Globus pallidus (tissue), 1 donor: ENCODE results near the gene UCK2.

Experiments used
- DNase-seq: peaks from one replicate; pipeline ENCODE4 v3.0.0-alpha.2; 2015; ENCODE audit warnings: low spot score

UCK2 gene

GRCh38 chr1:165941531-165941930, 114.1 kb downstream of the UCK2 start:
- DNase-seq = no peak

- DNase-seq = no peak
These were observed 114.6 kb downstream of the UCK2 start for GRCh38 chr1:165942062-165942461.

DNA sequence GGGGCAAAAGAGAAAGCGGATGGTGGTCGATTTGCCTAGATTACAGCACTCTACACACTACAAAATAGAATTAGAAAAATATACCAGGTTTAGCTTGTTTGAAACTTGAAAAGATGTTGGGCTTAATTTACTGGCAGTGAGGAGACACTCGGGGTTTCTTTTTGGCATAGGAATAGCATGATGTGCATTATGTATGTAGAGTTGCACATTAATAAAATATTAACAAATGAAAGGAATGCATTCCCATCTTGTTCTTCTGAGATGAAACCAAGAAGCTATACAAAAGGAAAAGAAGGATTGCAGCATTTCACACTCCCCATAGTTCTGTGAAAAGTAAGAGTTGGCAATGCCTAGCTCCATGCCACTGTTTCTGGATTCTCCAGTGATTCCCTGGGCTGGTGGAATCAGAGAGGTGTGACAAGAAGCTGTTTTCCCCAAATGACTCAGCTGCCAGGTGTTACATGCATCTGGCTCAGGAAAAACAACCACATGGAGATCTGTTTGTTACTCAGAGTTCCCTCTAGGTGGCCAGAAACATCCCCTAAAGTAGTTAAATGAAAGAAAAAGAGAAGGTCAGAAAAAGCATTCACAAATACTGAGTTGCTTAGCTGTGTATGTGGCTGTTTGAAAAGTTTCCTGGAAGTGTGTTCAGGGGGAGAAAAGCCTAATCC, 115.6 kb downstream of the UCK2 start:
- no peak for DNase-seq

DNA sequence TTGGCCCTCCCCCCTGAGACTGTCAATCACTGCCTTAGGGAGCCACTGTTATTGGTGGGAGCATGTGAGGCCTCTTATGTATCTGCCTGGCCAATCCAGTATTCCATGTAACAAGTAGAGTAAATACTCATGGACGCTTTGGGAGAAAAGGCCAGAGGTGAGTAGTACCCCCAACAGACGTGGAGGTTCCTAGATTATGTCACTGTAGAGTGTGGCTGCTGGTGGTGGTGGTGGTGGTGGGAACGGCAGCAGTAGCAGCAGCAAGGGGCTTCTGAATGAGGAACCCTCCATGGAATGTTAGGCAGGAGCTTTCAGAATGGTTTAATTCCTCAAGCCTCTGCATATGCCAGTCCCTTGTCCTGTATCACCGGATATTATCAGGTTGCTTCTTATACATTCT, 118.5 kb downstream of the UCK2 start:
- DNase-seq = no peak

- DNase-seq = no peak
These were observed 120.5 kb downstream of the UCK2 start for GRCh38 chr1:165947797-165948455.

- DNase-seq = no peak
These were observed 122.1 kb downstream of the UCK2 start for GRCh38 chr1:165949335-165950130.

DNA sequence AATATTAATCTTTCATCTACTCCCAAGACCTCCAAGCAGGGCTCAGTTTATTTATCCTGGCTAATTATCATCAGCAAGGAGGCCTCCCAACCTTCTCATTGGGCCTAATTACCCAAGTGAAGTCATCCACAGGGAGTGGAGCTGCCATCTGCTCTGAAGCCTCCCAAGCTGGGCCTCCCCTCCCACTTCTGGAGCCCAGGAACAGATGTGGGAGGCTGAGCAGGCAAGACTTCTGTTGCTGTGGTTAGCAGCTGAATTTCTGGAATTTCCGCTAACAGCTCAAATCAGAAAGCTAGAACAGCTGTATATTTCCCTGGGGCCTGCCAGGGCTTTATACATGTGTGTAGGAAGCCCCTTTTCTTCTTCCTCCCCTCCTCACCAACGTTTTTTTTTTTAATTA, 127.5 kb downstream of the UCK2 start:
- DNase-seq = no peak

DNA sequence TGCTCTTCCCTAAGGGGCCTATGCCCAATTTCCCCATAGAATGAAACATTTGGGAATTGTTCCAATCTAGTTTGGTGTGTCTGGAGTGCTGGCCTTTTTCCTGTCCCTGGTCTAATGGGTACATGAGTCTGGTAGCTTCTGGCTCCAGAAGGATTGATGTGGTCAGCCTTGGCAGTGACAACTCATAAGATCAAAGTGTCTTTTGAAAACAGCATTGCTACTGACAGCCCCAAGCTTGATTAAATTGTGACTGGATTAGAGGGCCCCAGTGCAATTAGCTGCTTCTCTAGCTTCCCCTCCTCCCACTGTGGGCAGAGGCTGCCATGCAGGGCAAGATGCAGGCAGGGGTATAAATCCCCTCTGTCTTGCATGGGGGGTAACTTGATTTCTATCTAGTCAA, 130.9 kb downstream of the UCK2 start:
- no peak for DNase-seq

- DNase-seq = no peak
These were observed 132.7 kb downstream of the UCK2 start for GRCh38 chr1:165960136-165960535.

- no peak for DNase-seq
These were observed 133.5 kb downstream of the UCK2 start for GRCh38 chr1:165960881-165961280.
